Osteoblast (primary cell): ENCODE results near the gene ARF5. TPM values are rescaled to one million over a fixed set of nuclear protein-coding genes. Genes with fewer than 3 reads are reported as not detected.
A peak's percentile ranks its signal among the peaks of the same experiment; 100 is the strongest.
"Not testable (repeated sequence)": the region's sequence is repeated elsewhere in the genome, so short reads cannot be mapped to it uniquely, and the experiment has no call there.

Experiments
- DNase-seq: peaks from one replicate; pipeline ENCODE4 v3.0.0; 2011; ENCODE audit warnings: low spot score, mixed read lengths; ENCODE audit not compliant: insufficient read length; ENCODE audit errors: missing footprints
- H2AFZ ChIP-seq: 2 replicates; pipeline ENCODE4 v1.6.0; 2011; ENCODE audit warnings: mild to moderate bottlenecking, low read length
- H3K27ac ChIP-seq: 2 replicates; pipeline ENCODE4 v1.5.1; 2011; ENCODE audit warnings: mild to moderate bottlenecking, low read depth, low read length, moderate library complexity
- H3K27me3 ChIP-seq: 2 replicates; pipeline ENCODE4 v1.6.0; 2012; ENCODE audit warnings: mild to moderate bottlenecking, control low read depth, inconsistent platforms, low read length, moderate library complexity; ENCODE audit not compliant: insufficient read depth
- H3K36me3 ChIP-seq: 2 replicates; pipeline ENCODE4 v1.5.1; 2011; ENCODE audit warnings: mild to moderate bottlenecking, low read length, control low read depth, moderate library complexity; ENCODE audit not compliant: insufficient read depth
- H3K4me1 ChIP-seq: 2 replicates; pipeline ENCODE4 v1.5.1; 2011; ENCODE audit warnings: mild to moderate bottlenecking, low read length, control low read depth, moderate library complexity; ENCODE audit not compliant: insufficient read depth
- H3K4me2 ChIP-seq: 2 replicates; pipeline ENCODE4 v1.6.0; 2011; ENCODE audit warnings: mild to moderate bottlenecking, low read length; ENCODE audit not compliant: insufficient read depth
- H3K4me3 ChIP-seq: fragments of 200-600 bp; sonication (generic); 3 replicates; pipeline ENCODE4 v1.5.1; 2012; ENCODE audit warnings: mild to moderate bottlenecking, low read length, inconsistent platforms; ENCODE audit not compliant: insufficient read depth
- H3K79me2 ChIP-seq: 2 replicates; pipeline ENCODE4 v1.6.0; 2012; ENCODE audit warnings: mild to moderate bottlenecking, low read length, control low read depth, inconsistent platforms; ENCODE audit not compliant: insufficient read depth
- H3K9me3 ChIP-seq: 2 replicates; pipeline ENCODE4 v1.5.1; 2011; ENCODE audit warnings: low read depth, low read length, control low read depth
- H4K20me1 ChIP-seq: 2 replicates; pipeline ENCODE4 v1.6.0; 2012; ENCODE audit warnings: mild to moderate bottlenecking, low read length, control low read depth; ENCODE audit not compliant: insufficient read depth
- CTCF ChIP-seq: IDR thresholded peaks from 2 replicates; pipeline ENCODE4 v1.5.1; 2011; ENCODE audit warnings: mild to moderate bottlenecking, low read depth, low read length, moderate library complexity; ENCODE audit errors: extremely low read depth
- total RNA-seq: library from RNA; depleted of rRNA; stranded (reverse); fragments of >200 nt; gene quantifications from 2 replicates; pipeline ENCODE4 v1.2.3, GENCODE V29; 2012

The ARF5 gene
- total RNA-seq, 1 donor: 147 TPM

GRCh38 chr7:127557803-127558202 is 30.4 kb upstream of the ARF5 start:
- no peak for DNase-seq
- H4K20me1 ChIP-seq: no peaks in the 10 kb centered on the region
- no peaks in the 10 kb centered on the region for H3K9me3 ChIP-seq
- no peaks in the 10 kb centered on the region for H3K36me3 ChIP-seq
- no peak overlapping the region for H2AFZ ChIP-seq
- no peak overlapping the region for H3K4me3 ChIP-seq
- H3K27me3 ChIP-seq: no peaks in the 10 kb centered on the region
- no peak overlapping the region for H3K4me2 ChIP-seq
- H3K27ac ChIP-seq: no peak overlapping the region
- H3K79me2 ChIP-seq: no peaks in the 10 kb centered on the region
- peak; percentile 19 for TF ChIP-seq CTCF
- no peaks in the 10 kb centered on the region for H3K4me1 ChIP-seq

- Histone ChIP-seq H3K4me2 (no peak overlapping the region), H3K36me3 (no peaks in the 10 kb centered on the region), H3K27ac (no peak overlapping the region), H3K9me3 (no peaks in the 10 kb centered on the region), H3K4me1 (no peaks in the 10 kb centered on the region), H3K79me2 (no peaks in the 10 kb centered on the region), H4K20me1 (no peaks in the 10 kb centered on the region), H3K4me3 (no peak overlapping the region), H3K27me3 (no peaks in the 10 kb centered on the region), H2AFZ (no peak overlapping the region)
- TF ChIP-seq CTCF: no peak
- no peak for DNase-seq
Measured at GRCh38 chr7:127566242-127566641, 22.0 kb upstream of the ARF5 start.

GRCh38 chr7:127568034-127568433 is 20.2 kb upstream of the ARF5 start:
- H2AFZ ChIP-seq, H3K79me2 ChIP-seq, H3K27me3 ChIP-seq, H3K4me1 ChIP-seq, DNase-seq, H3K36me3 ChIP-seq, H3K27ac ChIP-seq, H3K4me2 ChIP-seq, H3K4me3 ChIP-seq, H3K9me3 ChIP-seq, H4K20me1 ChIP-seq: not testable (repeated sequence)

GRCh38 chr7:127571741-127572505 is 16.3 kb upstream of the ARF5 start:
- no peak for TF ChIP-seq CTCF
- H4K20me1 ChIP-seq: no peaks in the 10 kb centered on the region
- no peaks in the 10 kb centered on the region for H3K9me3 ChIP-seq
- no peaks in the 10 kb centered on the region for H3K36me3 ChIP-seq
- no peak overlapping the region for H2AFZ ChIP-seq
- H3K4me2 ChIP-seq: no peak overlapping the region
- H3K4me3 ChIP-seq: no peak overlapping the region
- H3K4me1 ChIP-seq: no peaks in the 10 kb centered on the region
- H3K27ac ChIP-seq: no peak overlapping the region
- DNase-seq: peak; percentile 45
- H3K79me2 ChIP-seq: no peaks in the 10 kb centered on the region
- H3K27me3 ChIP-seq: no peaks in the 10 kb centered on the region
